ENCODE results near the gene TAS2R10.
"Not testable (repeated sequence)": the region's sequence is repeated elsewhere in the genome, so short reads cannot be mapped to it uniquely, and the experiment has no call there.

DNA sequence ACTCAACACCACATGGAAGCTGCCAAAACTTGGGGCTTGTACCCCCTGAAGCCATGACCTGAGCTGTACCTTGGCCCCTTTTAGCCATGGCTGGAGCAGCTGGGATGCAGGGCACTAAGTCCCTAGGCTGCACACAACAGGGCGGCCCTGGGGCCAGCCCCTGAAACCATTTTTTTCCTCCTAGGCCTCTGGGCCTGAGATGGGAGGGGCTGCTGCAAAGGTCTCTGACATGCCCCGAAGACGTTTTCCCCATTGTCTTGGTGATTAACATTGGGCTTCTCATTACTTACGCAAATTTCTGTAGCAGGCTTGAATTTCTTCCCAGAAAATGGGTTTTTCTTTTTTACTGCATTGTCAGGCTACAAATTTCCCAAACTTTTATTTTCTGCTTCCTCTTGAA, 34.4 kb downstream of the TAS2R10 start:
- TF ChIP-seq EZH2 (IDR thresholded peaks at IDR 0.05; ENCODE audit: low read length); CTCF (optimal IDR thresholded peaks at IDR 0.05 in 1 of 3, IDR thresholded peaks at IDR 0.05 in 1 of 3, conservative IDR thresholded peaks at IDR 0.05 in 1 of 3; ENCODE audit: extremely low read depth in 1 of 3, insufficient read depth in 2 of 3, low read length in 3 of 3): not testable (repeated sequence)

All from keratinocyte (primary cell).